H1 (cell line): ENCODE measurements around the gene WDR35. TPM values are rescaled to one million over a fixed set of nuclear protein-coding genes. Genes with fewer than 3 reads are reported as not detected.

Source experiments
- CTCF ChIA-PET: fragments of 300-600 bp; sonication (Branson Sonifier 250); formaldehyde crosslinking; loops from one replicate; lab custom pipeline; 2021; ENCODE audit not compliant: partially characterized antibody; lab: Charles Lee
- POLR2A ChIA-PET: fragments of 300-600 bp; sonication (Branson Sonifier 250); formaldehyde crosslinking; loops from one replicate; lab custom pipeline; 2021; ENCODE audit warnings: inconsistent platforms; ENCODE audit not compliant: partially characterized antibody; lab: Charles Lee
- DNase-seq, 2 experiments: peaks; one replicate each; pipeline versions ENCODE4 v3.0.0 to v3.0.0-alpha.2; 2010 to 2022; ENCODE audit warnings: low spot score in 2 of 2, low read depth in 1 of 2, mixed read lengths in 1 of 2
- FAIRE-seq: peaks from 2 replicates; lab custom pipeline; 2011; peaks lifted over from hg19 to GRCh38; lab: Jason Lieb, UNC
- H2AFZ ChIP-seq: 2 replicates; pipeline ENCODE4 v1.8.1; 2012; ENCODE audit warnings: low read length, inconsistent platforms
- H2AK5ac ChIP-seq: 2 replicates; pipeline ENCODE4 v1.6.1; 2013; ENCODE audit warnings: low read depth, low read length
- H2BK120ac ChIP-seq: replicated peaks from 2 replicates; pipeline ENCODE3; 2013; ENCODE audit warnings: low read depth, low read length, inconsistent platforms
- H2BK12ac ChIP-seq: 2 replicates; pipeline ENCODE4 v1.6.1; 2013; ENCODE audit warnings: low read depth, low read length
- H2BK15ac ChIP-seq: 2 replicates; pipeline ENCODE4 v1.6.1; 2013; ENCODE audit warnings: low read length
- H2BK20ac ChIP-seq: 2 replicates; pipeline ENCODE4 v1.6.1; 2013; ENCODE audit warnings: low read length
- H2BK5ac ChIP-seq: 2 replicates; pipeline ENCODE4 v1.6.1; 2013; ENCODE audit warnings: low read depth, low read length
- H3K14ac ChIP-seq: 2 replicates; pipeline ENCODE4 v1.6.1; 2013; ENCODE audit warnings: inconsistent platforms; ENCODE audit not compliant: insufficient read length
- H3K18ac ChIP-seq: 2 replicates; pipeline ENCODE4 v1.6.1; 2013; ENCODE audit warnings: low read length; ENCODE audit errors: extremely low read depth
- H3K23ac ChIP-seq: 2 replicates; pipeline ENCODE4 v1.6.1; 2013; ENCODE audit warnings: inconsistent platforms; ENCODE audit not compliant: insufficient read length
- H3K23me2 ChIP-seq: 2 replicates; pipeline ENCODE4 v1.6.1; 2013; ENCODE audit warnings: low read depth, low read length
- H3K27ac ChIP-seq: 2 replicates; pipeline ENCODE4 v1.6.1; 2011; ENCODE audit warnings: low read depth, low read length, inconsistent platforms
- H3K27me3 ChIP-seq, 4 experiments: replicated peaks in 1 of 4; 1 replicate in 1 of 4; 2 replicates in 3 of 4; pipeline versions ENCODE4 v1.6.1 to v1.8.1; 2011 to 2013; ENCODE audit warnings: low read length in 3 of 4, mild to moderate bottlenecking in 3 of 4, inconsistent platforms in 2 of 4, mixed read lengths in 2 of 4, moderate library complexity in 1 of 4; ENCODE audit not compliant: control insufficient read depth in 3 of 4, insufficient read depth in 3 of 4; ENCODE audit errors: extremely low read depth in 1 of 4
- H3K36me3 ChIP-seq, 4 experiments: 2 replicates each; pipeline versions ENCODE4 v1.6.1 to v1.8.1; 2011 to 2013; ENCODE audit warnings: mild to moderate bottlenecking in 4 of 4, low read length in 3 of 4, moderate library complexity in 2 of 4, control low read depth in 1 of 4, inconsistent platforms in 1 of 4; ENCODE audit not compliant: insufficient read depth in 4 of 4, control insufficient read depth in 2 of 4
- H3K4ac ChIP-seq: replicated peaks from 2 replicates; pipeline ENCODE3; 2013; ENCODE audit warnings: low read length, low read depth, mixed read lengths, inconsistent platforms; ENCODE audit not compliant: insufficient read length
- H3K4me1 ChIP-seq, 4 experiments: replicated peaks in 1 of 4; 1 replicate in 1 of 4; 2 replicates in 3 of 4; pipeline versions ENCODE4 v1.6.1 to v1.8.1; 2011 to 2013; ENCODE audit warnings: low read length in 3 of 4, inconsistent platforms in 2 of 4, mixed read lengths in 1 of 4; ENCODE audit not compliant: insufficient read depth in 4 of 4, control insufficient read depth in 3 of 4
- H3K4me2 ChIP-seq, 2 experiments: 2 replicates each; pipeline versions ENCODE4 v1.6.1 to v1.8.1; 2011 to 2013; ENCODE audit warnings: low read depth in 2 of 2, low read length in 2 of 2, control low read depth in 1 of 2, inconsistent platforms in 1 of 2, mild to moderate bottlenecking in 1 of 2; ENCODE audit not compliant: insufficient read depth in 1 of 2
- H3K4me3 ChIP-seq, 4 experiments: fragments of 200-600, 300-600 bp in 1 of 4; sonication (generic), shearing (Covaris generic), sonication (Bioruptor Twin) in 1 of 4; 2 replicates each; pipeline versions ENCODE4 v1.5.1 to v1.8.1; 2011 to 2016; ENCODE audit warnings: low read length in 4 of 4, low read depth in 3 of 4, control low read depth in 2 of 4, inconsistent platforms in 2 of 4, mild to moderate bottlenecking in 2 of 4, mixed read lengths in 1 of 4, moderate library complexity in 1 of 4; ENCODE audit not compliant: insufficient read depth in 2 of 4; ENCODE audit errors: extremely low read depth in 1 of 4
- H3K56ac ChIP-seq: replicated peaks from 2 replicates; pipeline ENCODE3; 2013; ENCODE audit warnings: low read depth, mild to moderate bottlenecking, mixed read lengths, low read length, inconsistent platforms; ENCODE audit not compliant: insufficient read length
- H3K79me1 ChIP-seq: 2 replicates; pipeline ENCODE4 v1.6.1; 2013; ENCODE audit warnings: low read depth, low read length, control low read depth
- H3K79me2 ChIP-seq, 2 experiments: 2 replicates each; pipeline versions ENCODE4 v1.6.1 to v1.8.1; 2012 to 2013; ENCODE audit warnings: low read length in 2 of 2, mild to moderate bottlenecking in 2 of 2, inconsistent platforms in 1 of 2; ENCODE audit not compliant: insufficient read depth in 2 of 2, control insufficient read depth in 1 of 2
- H3K9ac ChIP-seq, 4 experiments: replicated peaks in 1 of 4; 1 replicate in 1 of 4; 2 replicates in 3 of 4; pipeline versions ENCODE4 v1.6.1 to v1.8.1; 2011 to 2013; ENCODE audit warnings: low read depth in 3 of 4, low read length in 3 of 4, control low read depth in 2 of 4, mild to moderate bottlenecking in 2 of 4, moderate library complexity in 2 of 4, inconsistent platforms in 1 of 4; ENCODE audit errors: extremely low read depth in 1 of 4
- H3K9me3 ChIP-seq, 2 experiments: 2 replicates each; pipeline versions ENCODE4 v1.6.1 to v1.8.1; 2012 to 2013; ENCODE audit warnings: mild to moderate bottlenecking in 2 of 2, moderate library complexity in 2 of 2, control low read depth in 1 of 2, inconsistent platforms in 1 of 2, low read depth in 1 of 2, low read length in 1 of 2, mixed read lengths in 1 of 2; ENCODE audit not compliant: insufficient read depth in 2 of 2
- H4K20me1 ChIP-seq, 2 experiments: replicated peaks in 1 of 2; 2 replicates each; pipeline versions ENCODE3 to v1.8.1; 2011 to 2013; ENCODE audit warnings: inconsistent platforms in 2 of 2, low read length in 2 of 2, mild to moderate bottlenecking in 1 of 2; ENCODE audit not compliant: insufficient read depth in 2 of 2, control insufficient read depth in 1 of 2
- H4K5ac ChIP-seq: 2 replicates; pipeline ENCODE4 v1.6.1; 2013; ENCODE audit warnings: low read length, low read depth, mixed read lengths, inconsistent platforms; ENCODE audit not compliant: insufficient read length
- H4K8ac ChIP-seq: 2 replicates; pipeline ENCODE4 v1.8.0; 2013; ENCODE audit warnings: mild to moderate bottlenecking, moderate library complexity, low read length, inconsistent platforms; ENCODE audit not compliant: insufficient read depth; ENCODE audit errors: extremely low read depth
- H4K91ac ChIP-seq: replicated peaks from 2 replicates; pipeline ENCODE3; 2013; ENCODE audit warnings: low read length, mixed read lengths, inconsistent platforms; ENCODE audit not compliant: insufficient read length
- EGR1 ChIP-seq: IDR thresholded peaks from 2 replicates; pipeline ENCODE4 v1.6.1; 2011; ENCODE audit warnings: low read depth, low read length, borderline replicate concordance
- MAX ChIP-seq: IDR thresholded peaks from 2 replicates; pipeline ENCODE4 v1.6.1; 2012; ENCODE audit warnings: inconsistent platforms
- NRF1 ChIP-seq: IDR thresholded peaks from 2 replicates; pipeline ENCODE4 v1.6.1; 2011; ENCODE audit warnings: mild to moderate bottlenecking, low read depth, low read length, improper control_type of control experiment
- RBBP5 ChIP-seq: IDR thresholded peaks from 2 replicates; pipeline ENCODE4 v1.7.1; 2012; ENCODE audit warnings: low read depth, mild to moderate bottlenecking, inconsistent platforms, low read length, moderate library complexity, borderline replicate concordance
- RXRA ChIP-seq: IDR thresholded peaks from 2 replicates; pipeline ENCODE4 v1.6.1; 2011; ENCODE audit warnings: low read depth, mild to moderate bottlenecking, low read length, moderate library complexity; ENCODE audit not compliant: insufficient read depth
- TBP ChIP-seq: IDR thresholded peaks from 2 replicates; pipeline ENCODE4 v1.6.1; 2011; ENCODE audit warnings: low read depth, low read length, improper control_type of control experiment
- WGBS, 2 experiments: shearing (Covaris generic) in 1 of 2; methylation state at CpG; one replicate each; pipeline versions ENCODE4 v1.1.6 to v1.1.7; 2013 to 2015; ENCODE audit warnings: low lambda C conversion rate in 2 of 2, mixed read lengths in 2 of 2, inconsistent platforms in 1 of 2, low coverage in 1 of 2, missing lambda C conversion rate in 1 of 2; ENCODE audit not compliant: insufficient replicate concordance in 2 of 2, insufficient coverage in 1 of 2, insufficient read length in 1 of 2; ENCODE audit errors: extremely low coverage in 1 of 2, missing lambda C conversion rate in 1 of 2; 5-methylcytosine and 5-hydroxymethylcytosine counted together
- polyA plus RNA-seq, 7 experiments: library from polyadenylated mRNA; depleted of rRNA in 3 of 7; stranded (reverse) in 5 of 7; unstranded in 2 of 7; fragments of >200 nt in 5 of 7; fragments of 200-250 nt in 2 of 7; gene quantifications; 1 replicate in 5 of 7; 2 replicates in 1 of 7; 4 replicates in 1 of 7; pipeline versions ENCODE4 v1.2.1 to v1.2.3, GENCODE V29; 2011 to 2013; ENCODE audit warnings: missing spikeins in 2 of 7, mixed read lengths in 2 of 7
- total RNA-seq: library from RNA; stranded (reverse); fragmentation: NEBNext Ultra II Directional; extraction: Animal tissue kit (Norgen Biotek cat#: 25700); gene quantifications from 2 replicates; pipeline ENCODE4 v1.2.1, GENCODE V29; 2021

WDR35 gene
- total and polyA plus RNA-seq, 2 of the 8 experiments (the other 6 are each of a cell fraction or from before 2014, with no cell fraction given) = 9.0 to 25.5 TPM

GRCh38 chr2:19894134-19894792 is 95.6 kb downstream of the WDR35 start:
- DNase-seq (no peak), FAIRE-seq (no peak)
- no peak overlapping the region for H2AK5ac ChIP-seq
- H3K4me3 ChIP-seq = no peak overlapping the region
- no peaks in the 10 kb centered on the region for H3K23me2 ChIP-seq
- no peak overlapping the region for H4K8ac ChIP-seq
- no peak overlapping the region for H3K4me2 ChIP-seq
- H2BK120ac ChIP-seq = no peak overlapping the region
- H3K4ac ChIP-seq = no peak overlapping the region
- no peak overlapping the region for H2BK5ac ChIP-seq
- H3K79me2 ChIP-seq = peaks cover 0 to 10% of the 10 kb centered on the region in 2 experiments; a peak in 1 of 4 replicates
- H3K23ac ChIP-seq = no peak overlapping the region
- no peak overlapping the region for H3K56ac ChIP-seq
- H2BK12ac ChIP-seq = no peak overlapping the region
- H3K36me3 ChIP-seq = no peaks in the 10 kb centered on the region
- H2BK20ac ChIP-seq = no peak overlapping the region
- TF ChIP-seq MAX (no peak), EGR1 (no peak), TBP (no peak), RXRA (no peak), RBBP5 (no peak), NRF1 (no peak)
- no peaks in the 10 kb centered on the region for H3K9me3 ChIP-seq
- ChIA-PET POLR2A (no interaction called here), CTCF (interaction anchor here (0.6 to 2.0 kb wide), 2 partner anchors 10 to 212 kb away, joined by 3 to 5 read pairs; no protein-coding TSS in a partner anchor)
- H3K79me1 ChIP-seq = no peaks in the 10 kb centered on the region; the same call in 1 of the 2 replicates
- no peak overlapping the region for H3K18ac ChIP-seq
- H4K20me1 ChIP-seq = peaks cover 0 to 2% of the 10 kb centered on the region in 2 experiments
- no peak overlapping the region for H3K9ac ChIP-seq
- H3K27me3 ChIP-seq = no peaks in the 10 kb centered on the region
- no peak overlapping the region for H4K5ac ChIP-seq
- no peak overlapping the region for H2AFZ ChIP-seq
- no peak overlapping the region for H3K27ac ChIP-seq
- 89% methylated on average over 4 of the region's 4 CpGs; no CpG with 5 or more reads in 1 of the 2 experiments for WGBS, 2 experiments
- H2BK15ac ChIP-seq = no peak overlapping the region
- H3K14ac ChIP-seq = no peak overlapping the region
- 0 out of 7 replicates have a peak, but pooled peaks cover 0 to 2% (median 0%) of the 10 kb centered on the region in 4 experiments for H3K4me1 ChIP-seq
- H4K91ac ChIP-seq = no peak overlapping the region
